Embryonic facial prominence (tissue), 1 donor: ENCODE data around the gene ZNF559.

Experiments
- DNase-seq: peaks from one replicate; pipeline ENCODE4 v3.0.0-alpha.2; 2016; ENCODE audit errors: extremely low spot score

ZNF559 gene

GRCh38 chr19:9353011-9353410 is 29.0 kb downstream of the ZNF559 start:
- DNase-seq: no peak

- DNase-seq: no peak
Observed at GRCh38 chr19:9354651-9355050, 30.7 kb downstream of the ZNF559 start.

GRCh38 chr19:9362905-9363304 is 38.9 kb downstream of the ZNF559 start, which contains the start of gene ZNF177:
Gene ZNF177 (plus strand): TSS chr19:9363013. CDS start chr19:9378312, 15,299 bp downstream.
- DNase-seq: no peak

- no peak for DNase-seq
Observed at GRCh38 chr19:9370738-9371619, 47.0 kb downstream of the ZNF559 start.

DNA sequence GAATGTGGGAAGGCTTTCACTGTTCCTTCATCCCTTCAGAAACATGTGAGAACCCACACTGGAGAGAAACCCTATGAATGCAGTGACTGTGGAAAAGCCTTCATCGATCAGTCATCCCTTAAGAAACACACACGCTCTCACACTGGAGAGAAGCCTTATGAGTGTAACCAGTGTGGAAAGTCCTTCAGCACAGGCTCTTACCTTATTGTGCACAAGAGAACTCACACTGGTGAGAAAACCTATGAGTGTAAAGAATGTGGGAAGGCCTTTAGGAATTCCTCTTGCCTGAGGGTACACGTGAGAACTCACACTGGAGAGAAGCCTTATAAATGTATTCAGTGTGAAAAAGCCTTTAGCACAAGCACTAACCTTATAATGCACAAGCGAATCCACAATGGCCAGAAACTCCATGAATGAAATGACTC is 57.4 kb downstream of the ZNF559 start:
- DNase-seq: no peak
